Neuronal stem cell (in vitro differentiated cells): ENCODE data around the gene TAF6.

Experiments
- DNase-seq: peaks from one replicate; pipeline ENCODE4 v3.0.0-alpha.2; 2013; ENCODE audit warnings: low spot score
- H2AFZ ChIP-seq: one replicate; pipeline ENCODE4 v1.6.1; 2013; ENCODE audit warnings: mild to moderate bottlenecking, low read length, inconsistent platforms
- H2AK5ac ChIP-seq: 2 replicates; pipeline ENCODE4 v1.6.1; 2013; ENCODE audit warnings: low read depth, mild to moderate bottlenecking, inconsistent platforms, low read length, moderate library complexity, mixed read lengths
- H2BK120ac ChIP-seq: 2 replicates; pipeline ENCODE4 v1.6.1; 2013; ENCODE audit warnings: low read depth, mild to moderate bottlenecking, inconsistent platforms, low read length, moderate library complexity, mixed read lengths
- H2BK12ac ChIP-seq: one replicate; pipeline ENCODE4 v1.6.1; 2013; ENCODE audit warnings: low read length, inconsistent platforms
- H2BK15ac ChIP-seq: 2 replicates; pipeline ENCODE4 v1.6.1; 2013; ENCODE audit warnings: mild to moderate bottlenecking, low read length, inconsistent platforms, mixed read lengths
- H2BK5ac ChIP-seq: one replicate; pipeline ENCODE4 v1.6.1; 2013; ENCODE audit warnings: inconsistent platforms, mild to moderate bottlenecking, low read length, moderate library complexity
- H3K14ac ChIP-seq: one replicate; pipeline ENCODE4 v1.6.1; 2013; ENCODE audit warnings: low read length, inconsistent platforms
- H3K18ac ChIP-seq: 2 replicates; pipeline ENCODE4 v1.6.1; 2013; ENCODE audit warnings: low read length, inconsistent platforms
- H3K23ac ChIP-seq: 2 replicates; pipeline ENCODE4 v1.6.1; 2013; ENCODE audit warnings: low read depth, mild to moderate bottlenecking, mixed read lengths, low read length, inconsistent platforms; ENCODE audit not compliant: poor library complexity
- H3K27ac ChIP-seq: replicated peaks from 3 replicates; pipeline ENCODE4 v1.5.1; 2013; ENCODE audit warnings: low read length, inconsistent platforms
- H3K27me3 ChIP-seq, 3 experiments: 2 replicates each; pipeline ENCODE4 v1.6.1; 2013; ENCODE audit warnings: low read length in 3 of 3, mild to moderate bottlenecking in 2 of 3, inconsistent platforms in 1 of 3, low read depth in 1 of 3, mixed read lengths in 1 of 3, moderate library complexity in 1 of 3; ENCODE audit not compliant: control insufficient read depth in 3 of 3, insufficient read depth in 3 of 3
- H3K36me3 ChIP-seq, 2 donors: replicated peaks in 1 of 2; 2 replicates each; pipeline ENCODE4 v1.6.1; 2013; ENCODE audit warnings: low read length in 2 of 2; ENCODE audit not compliant: control insufficient read depth in 2 of 2, insufficient read depth in 2 of 2
- H3K4ac ChIP-seq: 2 replicates; pipeline ENCODE4 v1.6.1; 2013; ENCODE audit warnings: inconsistent platforms, mild to moderate bottlenecking, low read length, moderate library complexity
- H3K4me1 ChIP-seq, 2 donors: 1 replicate in 1 of 2; 2 replicates in 1 of 2; pipeline ENCODE4 v1.6.1; 2013; ENCODE audit warnings: low read length in 2 of 2, low read depth in 1 of 2; ENCODE audit not compliant: control insufficient read depth in 2 of 2, insufficient read depth in 1 of 2
- H3K4me2 ChIP-seq: one replicate; pipeline ENCODE4 v1.6.1; 2013; ENCODE audit warnings: mild to moderate bottlenecking, low read length, inconsistent platforms; ENCODE audit not compliant: insufficient read depth, poor library complexity, severe bottlenecking
- H3K4me3 ChIP-seq, 2 donors: 2 replicates each; pipeline ENCODE4 v1.5.1; 2013; ENCODE audit warnings: low read length in 2 of 2, mild to moderate bottlenecking in 2 of 2, inconsistent platforms in 1 of 2, moderate library complexity in 1 of 2
- H3K79me1 ChIP-seq: one replicate; pipeline ENCODE4 v1.6.1; 2013; ENCODE audit warnings: low read depth, mild to moderate bottlenecking, inconsistent platforms, low read length, moderate library complexity
- H3K9ac ChIP-seq: one replicate; pipeline ENCODE4 v1.6.1; 2013; ENCODE audit warnings: mild to moderate bottlenecking, low read depth, low read length, inconsistent platforms; ENCODE audit not compliant: poor library complexity
- H3K9me3 ChIP-seq, 2 donors: replicated peaks in 1 of 2; 2 replicates each; pipeline versions ENCODE3 to v1.6.1; 2013; ENCODE audit warnings: low read length in 2 of 2, mild to moderate bottlenecking in 2 of 2, inconsistent platforms in 1 of 2, low read depth in 1 of 2, mixed read lengths in 1 of 2, moderate library complexity in 1 of 2; ENCODE audit not compliant: control insufficient read depth in 2 of 2, insufficient read depth in 1 of 2
- H4K8ac ChIP-seq: one replicate; pipeline ENCODE4 v1.6.1; 2013; ENCODE audit warnings: low read depth, mild to moderate bottlenecking, inconsistent platforms, low read length, moderate library complexity
- H4K91ac ChIP-seq: one replicate; pipeline ENCODE4 v1.6.1; 2013; ENCODE audit warnings: low read length, low read depth, mild to moderate bottlenecking, inconsistent platforms; ENCODE audit not compliant: poor library complexity
- WGBS, 2 donors: extraction: QIAGEN DNeasy Blood & Tissue Kit; methylation state at CpG; one replicate each; pipeline ENCODE4 v1.1.7; 2013; ENCODE audit warnings: missing lambda C conversion rate in 2 of 2, mixed read lengths in 1 of 2; ENCODE audit not compliant: insufficient read length in 2 of 2, insufficient replicate concordance in 1 of 2; ENCODE audit errors: extremely low coverage in 2 of 2; 5-methylcytosine and 5-hydroxymethylcytosine counted together

TAF6 gene

DNA sequence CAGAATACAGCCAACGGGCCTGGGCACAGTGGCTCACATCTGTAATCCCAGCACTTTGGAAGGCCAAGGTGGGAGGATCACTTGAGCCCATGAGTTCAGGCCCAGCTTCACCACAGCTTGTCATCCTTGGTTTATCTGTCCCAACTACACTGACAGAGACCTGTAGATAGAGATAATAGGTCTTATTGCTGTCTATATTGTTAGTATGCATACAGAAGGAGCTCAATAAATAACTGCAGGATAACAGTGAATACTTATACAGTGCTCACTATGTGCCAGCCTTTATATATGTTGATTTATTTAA lies 1.5 kb upstream of the TAF6 start:
- Histone ChIP-seq H3K4me3 (peak overlapping the region in 1 of 2 donors; percentile 62), H3K23ac (no peak overlapping the region), H3K4me1 (peaks cover 4 to 5% of the 10 kb centered on the region in 2 donors), H3K27ac (no peak overlapping the region), H3K9ac (no peak overlapping the region), H2AK5ac (no peak overlapping the region), H2BK15ac (no peak overlapping the region), H3K4ac (no peak overlapping the region), H2AFZ (peak overlapping the region; percentile 79), H3K14ac (no peak overlapping the region), H2BK120ac (no peak overlapping the region), H3K9me3 (no peaks in the 10 kb centered on the region), H3K18ac (no peak overlapping the region), H2BK5ac (no peak overlapping the region), H3K79me1 (peaks cover 4% of the 10 kb centered on the region), H3K4me2 (peak overlapping the region; percentile 89), H4K91ac (no peak overlapping the region), H4K8ac (no peak overlapping the region), H3K27me3 (no peaks in the 10 kb centered on the region), H2BK12ac (no peak overlapping the region), H3K36me3 (peaks cover 6 to 25% of the 10 kb centered on the region in 2 donors)
- WGBS, 2 donors, result no CpG with 5 or more reads among the region's 1 CpG
- DNase-seq, result no peak

DNA sequence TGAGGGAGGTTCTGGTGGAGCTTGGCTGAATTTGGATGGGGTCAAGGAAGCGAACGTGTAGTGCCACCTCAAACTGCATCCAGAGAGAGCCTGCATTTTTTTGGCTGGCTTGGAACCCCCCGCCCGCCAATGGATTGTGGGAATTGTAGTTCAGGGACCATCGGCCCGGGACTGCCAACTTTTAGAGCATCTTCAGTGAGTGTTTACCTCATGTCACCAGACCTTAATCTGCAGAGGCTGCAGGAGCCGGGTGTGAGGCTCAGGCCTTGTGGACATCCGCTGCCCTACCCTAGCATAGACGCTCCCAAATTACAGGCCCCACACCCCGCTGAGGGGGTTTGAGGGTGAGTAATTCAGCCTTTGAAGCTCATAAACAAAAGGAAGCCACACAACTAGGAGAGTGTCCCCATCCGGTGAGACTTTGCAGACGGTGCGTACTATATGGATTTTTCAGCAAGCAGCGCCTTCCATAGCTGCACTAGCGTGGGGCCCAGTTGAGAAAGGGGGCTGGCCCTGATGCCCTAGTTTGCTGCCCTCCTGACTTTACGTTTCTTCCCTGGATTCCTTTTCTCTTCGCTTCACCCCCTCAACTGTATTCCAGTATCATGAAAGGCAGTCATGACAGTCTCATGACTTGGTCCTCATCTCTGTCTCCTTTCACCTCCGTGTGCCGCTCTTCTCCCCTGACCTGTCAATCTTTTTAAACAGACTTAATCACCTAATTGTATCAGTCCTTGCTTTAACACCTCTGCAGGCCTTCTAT lies 993 bp upstream of the TAF6 start:
- no peak overlapping the region for H2BK12ac ChIP-seq

DNA sequence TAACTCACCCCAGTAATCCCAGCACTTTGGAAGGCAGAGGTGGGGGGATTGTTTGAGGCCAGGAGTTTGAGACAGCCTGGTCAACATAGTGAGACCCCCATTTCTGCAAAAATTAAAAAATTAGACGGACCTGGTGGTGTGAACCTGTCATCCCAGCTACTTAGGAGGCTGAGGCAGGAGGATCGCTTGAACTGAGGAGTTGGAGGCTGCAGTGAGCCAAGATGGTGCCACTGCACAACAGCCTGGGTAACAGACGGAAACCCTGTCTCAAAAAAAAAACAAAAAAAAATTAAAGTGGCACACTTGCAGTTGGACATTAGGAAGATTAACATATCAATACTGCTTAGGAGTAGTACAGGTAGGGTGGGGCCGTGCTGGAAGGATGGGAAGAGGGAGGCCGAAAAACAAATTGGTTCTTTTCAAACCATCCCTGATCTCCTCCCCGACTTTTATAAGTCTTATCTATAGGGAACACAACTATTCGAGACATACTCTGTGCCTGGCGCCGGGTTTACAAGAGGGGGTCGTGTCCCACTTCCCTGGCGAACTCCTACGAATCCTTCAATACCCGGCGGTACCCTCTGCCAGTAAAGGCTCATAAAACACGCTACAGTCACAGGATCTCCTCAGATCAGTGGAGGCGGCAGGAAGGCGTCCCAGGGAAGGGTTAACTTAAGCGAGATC lies 628 bp downstream of the TAF6 start:
- H2BK120ac ChIP-seq, result no peak overlapping the region
- peak overlapping the region; percentile 79 for H2AFZ ChIP-seq
- H2BK5ac ChIP-seq, result no peak overlapping the region
- peak overlapping the region; percentile 11 for H2BK15ac ChIP-seq
- H3K18ac ChIP-seq, result no peak overlapping the region
- H3K4me3 ChIP-seq, result peak overlapping the region; percentile 62 to 96
- no peak overlapping the region for H4K91ac ChIP-seq
- peaks cover 4 to 5% of the 10 kb centered on the region in 2 donors for H3K4me1 ChIP-seq
- no peak overlapping the region for H3K14ac ChIP-seq
- H3K4ac ChIP-seq, result no peak overlapping the region
- peaks cover 8 to 26% of the 10 kb centered on the region in 2 donors for H3K36me3 ChIP-seq
- H2BK12ac ChIP-seq, result no peak overlapping the region
- no CpG with 5 or more reads among the region's 18 CpGs for WGBS, 2 donors
- H3K9ac ChIP-seq, result peak overlapping the region; percentile 94
- H3K79me1 ChIP-seq, result peaks cover 5% of the 10 kb centered on the region
- H3K23ac ChIP-seq, result peak overlapping the region; percentile 3
- DNase-seq, result no peak
- H3K4me2 ChIP-seq, result peak overlapping the region; percentile 72
- H3K9me3 ChIP-seq, result no peaks in the 10 kb centered on the region
- H2AK5ac ChIP-seq, result no peak overlapping the region
- no peak overlapping the region for H4K8ac ChIP-seq
- no peaks in the 10 kb centered on the region for H3K27me3 ChIP-seq
- no peak overlapping the region for H3K27ac ChIP-seq

More for the DNA sequence above, 993 bp upstream of the TAF6 start:
- Histone ChIP-seq H2AFZ (peak overlapping the region; percentile 79), H3K79me1 (peaks cover 2% of the 10 kb centered on the region), H3K4me3 (peak overlapping the region; percentile 62 to 91), H3K18ac (peak overlapping the region; percentile 38), H3K23ac (peak overlapping the region; percentile 51), H3K9ac (peak overlapping the region; percentile 86), H3K36me3 (peaks cover 6 to 23% of the 10 kb centered on the region in 2 donors), H4K91ac (peak overlapping the region; percentile 9), H3K14ac (no peak overlapping the region), H2BK5ac (peak overlapping the region; percentile 15), H3K4ac (no peak overlapping the region), H2AK5ac (no peak overlapping the region), H2BK120ac (no peak overlapping the region), H3K9me3 (no peaks in the 10 kb centered on the region), H3K4me2 (peak overlapping the region; percentile 89), H3K4me1 (peaks cover 4 to 5% of the 10 kb centered on the region in 2 donors), H3K27ac (peak overlapping the region; percentile 60), H4K8ac (no peak overlapping the region), H2BK15ac (no peak overlapping the region), H3K27me3 (no peaks in the 10 kb centered on the region)
- no CpG with 5 or more reads among the region's 19 CpGs for WGBS, 2 donors
- DNase-seq, result no peak

DNA sequence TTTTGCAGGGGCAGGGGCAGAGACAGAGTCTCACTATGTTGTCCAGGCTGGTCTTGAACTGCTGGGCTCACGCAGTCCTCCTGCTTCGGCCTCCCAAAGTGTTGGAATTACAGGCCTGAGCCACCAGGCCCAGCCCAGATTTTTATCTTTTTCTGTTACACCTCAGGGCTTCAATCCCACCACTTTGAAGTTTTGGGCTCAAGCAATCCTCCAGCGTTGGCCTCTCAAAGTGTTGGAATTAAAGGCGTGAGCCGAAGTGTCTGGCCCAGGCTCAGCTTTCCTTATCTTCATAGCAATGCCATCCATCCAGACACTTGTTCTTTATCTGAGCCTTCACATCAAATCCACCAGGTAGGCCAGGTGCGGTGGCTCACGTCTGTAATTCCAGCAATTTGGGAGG lies 4.1 kb downstream of the TAF6 start:
- H3K79me1 ChIP-seq, result peaks cover 5% of the 10 kb centered on the region
- no peak overlapping the region for H3K9ac ChIP-seq
- no peak overlapping the region for H3K4ac ChIP-seq
- H2AFZ ChIP-seq, result no peak overlapping the region
- H2BK15ac ChIP-seq, result no peak overlapping the region
- H2BK5ac ChIP-seq, result no peak overlapping the region
- H3K27me3 ChIP-seq, result no peaks in the 10 kb centered on the region
- no peak overlapping the region for H3K18ac ChIP-seq
- DNase-seq, result no peak
- no peak overlapping the region for H3K4me3 ChIP-seq
- peaks cover 0 to 2% of the 10 kb centered on the region in 2 donors for H3K9me3 ChIP-seq
- H3K4me2 ChIP-seq, result no peak overlapping the region
- no peaks in the 10 kb centered on the region for H3K4me1 ChIP-seq
- H4K91ac ChIP-seq, result no peak overlapping the region
- no peak overlapping the region for H2AK5ac ChIP-seq
- H3K36me3 ChIP-seq, result peaks cover 27 to 54% of the 10 kb centered on the region in 2 donors
- H2BK120ac ChIP-seq, result no peak overlapping the region
- H3K14ac ChIP-seq, result no peak overlapping the region
- no CpG with 5 or more reads among the region's 7 CpGs for WGBS, 2 donors
- no peak overlapping the region for H4K8ac ChIP-seq
- no peak overlapping the region for H3K27ac ChIP-seq
- no peak overlapping the region for H3K23ac ChIP-seq
- H2BK12ac ChIP-seq, result no peak overlapping the region
